GM19397 (cell line): ENCODE measurements around the gene PRR5L.

Experiments used
- ATAC-seq: cut with Tn5 transposase; IDR thresholded peaks from one replicate; pipeline ENCODE4 v1.9.1; 2021; ENCODE audit warnings: mild to moderate bottlenecking, moderate library complexity; ENCODE audit not compliant: unreplicated experiment

The PRR5L gene

GRCh38 chr11:36295926-36296325 lies at the start of gene PRR5L:
TSS of gene PRR5L (plus strand) at chr11:36296288. CDS start at chr11:36401122, 104,834 bp downstream.
- no peak for ATAC-seq

- no peak for ATAC-seq
Observed at GRCh38 chr11:36247493-36247892, 48.6 kb upstream of the PRR5L start.

GRCh38 chr11:36248436-36248835 lies 47.7 kb upstream of the PRR5L start:
- no peak for ATAC-seq

- ATAC-seq = no peak
Observed at GRCh38 chr11:36249246-36249645, 46.8 kb upstream of the PRR5L start.

GRCh38 chr11:36251823-36252222 lies 44.3 kb upstream of the PRR5L start:
- ATAC-seq = no peak

GRCh38 chr11:36253238-36253637 lies 42.9 kb upstream of the PRR5L start:
- ATAC-seq = no peak

- ATAC-seq = no peak
Observed at GRCh38 chr11:36254713-36255112, 41.4 kb upstream of the PRR5L start.

- no peak for ATAC-seq
Observed at GRCh38 chr11:36257351-36257750, 38.7 kb upstream of the PRR5L start.

GRCh38 chr11:36258730-36259360 lies 37.2 kb upstream of the PRR5L start:
- ATAC-seq = no peak

GRCh38 chr11:36261094-36261493 lies 35.0 kb upstream of the PRR5L start:
- no peak for ATAC-seq

GRCh38 chr11:36264011-36264972 lies 31.8 kb upstream of the PRR5L start:
- no peak for ATAC-seq

- ATAC-seq = no peak
Observed at GRCh38 chr11:36264973-36265344, 31.1 kb upstream of the PRR5L start.

GRCh38 chr11:36265793-36266628 lies 30.1 kb upstream of the PRR5L start:
- ATAC-seq = no peak

GRCh38 chr11:36266767-36267166 lies 29.3 kb upstream of the PRR5L start:
- ATAC-seq = no peak

GRCh38 chr11:36268337-36268985 lies 27.6 kb upstream of the PRR5L start:
- ATAC-seq = no peak

- ATAC-seq = no peak
Observed at GRCh38 chr11:36270701-36271100, 25.4 kb upstream of the PRR5L start.

GRCh38 chr11:36271794-36272407 lies 24.2 kb upstream of the PRR5L start:
- ATAC-seq = no peak

- no peak for ATAC-seq
Observed at GRCh38 chr11:36273110-36273509, 23.0 kb upstream of the PRR5L start.

- ATAC-seq = no peak
Observed at GRCh38 chr11:36274414-36274813, 21.7 kb upstream of the PRR5L start.

- ATAC-seq = no peak
Observed at GRCh38 chr11:36278531-36279282, 17.4 kb upstream of the PRR5L start.
